Prostate gland (tissue), 2 donors: ENCODE measurements around the gene SLC2A4RG.

Experiments
- CTCF ChIP-seq, 4 experiments: fragments of 200-600 bp in 2 of 4; fragments of 450-650 bp in 2 of 4; sonication (generic) in 2 of 4; IDR thresholded peaks; 1 replicate in 3 of 4; 2 replicates in 1 of 4; pipeline ENCODE4 v1.5.1; 2016 to 2019; ENCODE audit warnings: antibody characterized with exemption in 4 of 4, mild to moderate bottlenecking in 2 of 4, moderate library complexity in 2 of 4
- POLR2A ChIP-seq: fragments of 450-650 bp; IDR thresholded peaks from one replicate; pipeline ENCODE4 v1.6.1; 2016; ENCODE audit warnings: antibody characterized with exemption, mild to moderate bottlenecking
- POLR2AphosphoS5 ChIP-seq: sonication (generic); formaldehyde crosslinking; IDR thresholded peaks from one replicate; pipeline ENCODE4 v1.6.1; 2017; ENCODE audit warnings: antibody characterized with exemption

- TF ChIP-seq CTCF (IDR thresholded peaks at IDR 0.05) (no peak), POLR2A (no peak), POLR2AphosphoS5 (no peak)
Measured at GRCh38 chr20:63744574-63745423, 5.2 kb downstream of the SLC2A4RG start.
